Measurements from ENCODE around the gene NKX1-1. TPM values are rescaled to one million over a fixed set of nuclear protein-coding genes. Genes with fewer than 3 reads are reported as not detected.
"Not testable (repeated sequence)": the region's sequence is repeated elsewhere in the genome, so short reads cannot be mapped to it uniquely, and the experiment has no call there.

NKX1-1 gene
- polyA plus RNA-seq, 4 donors, result not detected

DNA sequence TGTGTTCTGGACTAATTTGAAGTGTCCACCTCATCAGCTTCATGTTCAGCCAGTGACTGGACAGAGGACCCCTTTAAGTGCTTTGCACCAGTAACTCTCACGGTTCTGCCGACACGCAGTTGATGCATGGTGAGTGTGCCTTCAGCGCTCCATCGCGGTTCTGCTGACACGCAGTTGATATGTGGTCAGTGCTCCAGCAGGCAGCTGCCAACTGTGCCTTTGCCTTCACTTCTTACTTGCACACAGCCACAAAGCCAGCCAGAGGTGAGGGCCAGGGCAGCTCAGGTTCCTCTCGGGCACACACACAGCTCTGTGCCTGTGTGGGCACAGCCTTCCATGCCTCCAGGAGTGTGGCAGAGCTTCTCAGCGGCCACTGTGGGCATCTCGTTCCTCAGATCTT is 12.4 kb downstream of the NKX1-1 start:
- no peak for DNase-seq (ENCODE audit: low read depth in 4 of 4, low spot score in 3 of 4)

DNA sequence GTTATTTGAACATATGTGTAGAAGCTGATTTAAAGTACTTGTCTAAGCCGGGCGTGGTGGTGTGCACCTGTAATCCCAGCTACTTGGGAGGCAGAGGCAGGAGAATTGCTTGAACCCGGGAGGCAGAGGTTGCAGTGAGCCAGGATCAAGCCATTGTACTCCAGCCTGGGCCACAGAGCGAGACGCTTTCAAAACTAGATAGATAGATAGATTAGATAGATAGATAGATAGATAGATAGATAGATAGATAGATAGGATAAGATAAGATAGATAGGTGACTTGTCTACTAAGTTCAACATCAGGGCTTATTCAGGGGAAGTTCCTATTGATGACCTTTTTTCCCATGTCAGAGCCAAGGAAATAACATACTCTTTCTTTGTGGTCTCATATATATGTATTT is 12.9 kb downstream of the NKX1-1 start:
- DNase-seq (ENCODE audit: low read depth in 4 of 4, low spot score in 3 of 4), result not testable (repeated sequence)

DNA sequence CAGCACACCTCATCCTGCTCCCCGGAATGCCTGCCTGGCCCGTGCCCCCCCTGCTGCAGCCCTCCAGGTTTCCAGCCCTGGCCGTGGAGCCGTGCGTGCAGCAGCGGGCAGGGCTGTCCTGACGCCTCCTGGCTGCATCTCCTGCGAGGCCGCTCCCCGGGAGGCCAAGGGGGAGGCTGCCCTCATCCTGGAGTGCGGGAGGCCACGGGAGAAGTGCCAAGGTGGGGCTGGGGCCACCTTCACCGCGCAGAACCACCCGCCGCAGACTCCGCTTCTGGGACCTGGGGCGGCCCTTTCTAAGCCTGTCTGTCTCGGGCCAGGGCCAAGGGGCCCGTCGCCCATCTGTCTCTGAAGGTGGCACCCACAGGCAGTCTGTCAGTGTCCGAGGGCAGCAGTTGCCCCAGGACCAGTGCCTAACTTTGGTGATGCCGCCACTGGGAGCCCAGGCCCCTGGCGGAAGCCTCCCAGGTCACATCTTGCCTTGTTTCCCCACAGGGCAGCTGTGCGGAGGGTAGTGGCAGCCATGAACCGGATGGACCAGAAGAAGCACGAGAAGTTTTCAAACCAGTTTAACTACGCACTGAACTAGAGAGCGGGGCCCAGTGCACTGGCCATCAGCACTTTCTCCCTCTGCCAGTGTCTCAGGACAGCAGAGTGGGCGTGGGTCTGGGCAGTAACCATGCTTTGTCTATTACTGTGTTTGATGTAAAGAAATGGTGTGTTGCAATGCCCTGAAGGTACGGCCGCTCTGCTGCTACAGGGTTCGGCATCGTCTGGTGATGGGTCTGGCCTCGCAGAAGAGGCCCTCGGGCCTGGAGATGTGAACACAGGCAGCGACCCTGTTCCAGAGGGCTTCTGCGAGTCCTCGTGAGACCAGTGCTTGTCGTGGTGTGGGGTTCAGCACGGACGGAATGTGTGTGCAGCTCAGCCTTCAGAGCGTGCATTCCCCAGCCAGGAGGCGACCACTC is 20.6 kb downstream of the NKX1-1 start:
- no peak for DNase-seq (ENCODE audit: low read depth in 4 of 4, low spot score in 3 of 4)

DNA sequence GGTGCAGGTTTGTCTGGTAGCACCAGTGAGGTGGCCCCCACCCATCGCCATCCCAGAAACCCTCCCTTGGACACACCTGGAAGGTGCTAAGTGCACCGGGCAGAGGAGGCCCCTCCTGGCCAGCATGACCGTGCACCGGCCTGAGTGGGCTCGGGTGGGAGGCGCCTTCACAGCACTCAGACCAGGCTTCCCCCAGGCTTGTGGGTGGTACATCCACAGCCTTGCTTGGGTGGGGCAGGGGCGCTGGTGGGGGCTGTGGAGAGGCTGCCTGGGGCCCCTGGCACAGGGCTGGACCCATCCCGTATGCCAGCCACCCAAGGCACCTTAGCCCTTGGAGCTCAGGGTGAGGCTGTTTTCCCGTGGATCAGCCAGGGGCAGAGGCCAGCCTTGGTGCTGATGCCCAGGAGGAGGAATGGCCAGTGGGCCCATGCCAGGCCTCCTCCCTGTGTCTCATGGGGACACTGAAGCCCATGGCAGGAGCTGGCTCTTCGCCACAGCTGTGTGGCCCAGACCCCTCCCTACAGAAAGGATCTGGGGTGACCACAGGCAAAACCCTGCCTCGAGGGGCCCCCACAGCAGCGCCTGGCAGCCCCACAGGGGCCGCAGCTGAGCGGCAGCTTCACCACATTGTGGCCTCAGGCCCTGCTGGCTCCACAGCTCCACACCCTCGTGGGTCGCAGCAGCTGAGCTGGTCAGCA is 21.4 kb downstream of the NKX1-1 start:
- no peak for DNase-seq (ENCODE audit: low read depth in 4 of 4, low spot score in 3 of 4)

DNA sequence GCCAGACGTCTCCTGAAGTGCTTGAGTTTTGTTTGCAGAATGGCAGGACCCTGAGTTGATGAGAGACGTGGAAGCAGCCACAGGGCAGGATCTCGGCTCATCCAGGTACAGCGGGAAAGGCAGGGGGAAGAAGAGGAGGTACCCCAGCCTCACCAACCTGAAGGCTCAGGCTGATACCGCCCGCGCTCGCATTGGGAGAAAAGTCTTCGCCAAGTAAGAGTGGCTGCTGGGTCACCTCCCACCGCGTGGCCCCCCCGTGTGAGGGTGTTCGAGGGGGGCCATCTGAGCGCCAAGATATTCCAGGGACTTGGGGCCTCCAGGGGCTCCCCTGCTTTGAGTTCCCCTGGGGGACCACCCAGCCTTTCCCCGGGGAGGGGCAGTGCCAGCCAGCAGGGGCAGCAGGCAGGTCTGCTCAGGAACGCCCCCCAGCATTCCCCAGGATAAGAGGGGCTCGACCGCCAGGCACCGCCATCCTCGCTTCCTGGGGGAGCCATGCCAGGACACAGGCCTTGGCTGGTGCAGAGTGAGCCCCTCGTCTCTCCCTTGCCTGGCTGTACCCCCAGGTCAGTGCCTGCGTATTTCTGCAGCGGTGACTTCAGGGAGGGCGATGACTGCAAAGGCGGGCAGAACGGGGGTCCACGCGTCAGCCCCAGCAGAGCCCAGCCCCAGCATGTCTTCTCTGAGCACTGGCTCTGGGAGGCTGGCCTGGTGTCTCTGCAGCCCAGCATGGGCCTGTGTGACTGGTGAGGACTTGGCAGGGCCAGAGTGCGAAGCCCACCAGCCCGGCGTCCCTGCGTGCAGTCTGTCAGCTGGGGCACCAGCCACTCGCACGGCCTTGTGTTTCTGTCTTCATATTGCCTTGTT is 22.3 kb downstream of the NKX1-1 start:
- no peak for DNase-seq (ENCODE audit: low read depth in 4 of 4, low spot score in 3 of 4)

DNA sequence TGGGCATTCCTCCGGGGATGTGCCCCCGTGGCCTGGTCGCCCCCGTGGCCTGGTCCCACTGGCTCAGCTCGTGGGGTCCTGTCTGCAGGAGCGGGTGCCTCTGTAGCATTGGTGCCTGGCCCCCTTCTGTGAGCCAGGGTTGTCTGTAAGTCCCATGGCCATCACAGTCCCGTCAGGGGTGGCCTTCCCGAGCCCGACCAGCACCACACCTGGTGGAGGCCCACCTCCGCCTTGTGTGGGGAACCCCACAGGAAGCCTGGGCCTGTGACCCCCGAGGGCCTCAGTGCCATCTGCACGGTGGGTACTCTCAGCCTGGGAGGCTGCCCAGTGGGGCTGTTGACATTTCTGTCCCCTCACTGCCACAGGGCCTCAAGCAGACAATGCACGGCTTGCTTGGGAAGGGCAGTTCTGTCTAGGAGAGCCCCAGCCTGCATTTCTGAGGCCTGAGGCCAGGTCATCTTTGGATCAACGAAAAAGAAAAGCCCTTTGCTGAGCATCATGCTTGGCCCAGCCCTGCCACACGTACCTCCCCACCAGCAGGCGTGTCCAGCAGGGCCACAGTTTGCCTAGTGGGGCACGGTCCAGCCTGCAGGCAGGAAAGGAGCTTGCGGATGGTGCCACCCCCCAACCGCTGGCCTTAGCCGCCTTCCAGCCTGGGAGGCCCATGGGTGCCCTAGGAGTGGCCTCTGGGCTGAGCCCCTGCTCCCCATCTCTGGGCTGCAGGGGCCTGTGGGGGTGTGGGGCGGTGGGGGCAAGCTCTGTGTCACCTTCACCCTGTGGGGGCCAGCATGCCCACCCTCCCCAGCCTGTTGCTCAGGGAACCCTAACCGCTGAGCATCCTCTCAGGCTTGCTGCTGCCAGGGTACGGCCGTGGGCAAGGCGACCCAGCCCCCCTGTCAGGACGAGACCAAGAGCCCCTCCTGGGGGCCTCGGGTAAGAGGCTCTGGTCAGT is 23.2 kb downstream of the NKX1-1 start:
- DNase-seq (ENCODE audit: low read depth in 4 of 4, low spot score in 3 of 4), result no peak

DNA sequence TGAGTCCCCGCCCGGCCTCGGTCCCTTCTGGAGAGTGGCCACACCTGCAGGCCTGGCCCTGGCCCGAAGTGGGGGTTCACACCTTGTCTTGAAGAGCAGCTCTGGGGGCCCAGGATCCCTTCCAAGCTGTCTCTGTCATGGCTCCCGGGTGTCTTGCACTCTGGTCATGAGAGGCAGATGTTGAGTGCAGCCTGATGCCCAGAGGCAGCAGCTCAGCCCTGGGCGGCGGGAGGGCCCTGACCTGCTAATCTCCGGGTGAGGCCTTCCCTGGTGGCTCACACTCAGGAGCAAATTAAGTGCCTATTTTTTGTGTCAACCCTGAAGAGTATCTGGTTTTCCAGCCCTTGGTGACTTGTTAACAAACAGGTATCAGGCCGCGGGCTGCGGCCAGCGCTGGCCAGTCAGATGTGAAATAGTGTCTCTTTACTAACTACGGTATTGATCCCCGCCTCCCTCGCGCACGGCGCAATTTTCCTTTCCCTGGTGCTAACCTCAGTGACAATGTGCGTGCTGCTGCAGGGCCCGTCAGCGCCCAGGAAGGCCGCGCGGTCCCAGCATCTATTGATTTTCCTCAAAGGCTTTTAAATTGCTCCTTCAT is 24.2 kb downstream of the NKX1-1 start:
- no peak for DNase-seq (ENCODE audit: low read depth in 4 of 4, low spot score in 3 of 4)

DNA sequence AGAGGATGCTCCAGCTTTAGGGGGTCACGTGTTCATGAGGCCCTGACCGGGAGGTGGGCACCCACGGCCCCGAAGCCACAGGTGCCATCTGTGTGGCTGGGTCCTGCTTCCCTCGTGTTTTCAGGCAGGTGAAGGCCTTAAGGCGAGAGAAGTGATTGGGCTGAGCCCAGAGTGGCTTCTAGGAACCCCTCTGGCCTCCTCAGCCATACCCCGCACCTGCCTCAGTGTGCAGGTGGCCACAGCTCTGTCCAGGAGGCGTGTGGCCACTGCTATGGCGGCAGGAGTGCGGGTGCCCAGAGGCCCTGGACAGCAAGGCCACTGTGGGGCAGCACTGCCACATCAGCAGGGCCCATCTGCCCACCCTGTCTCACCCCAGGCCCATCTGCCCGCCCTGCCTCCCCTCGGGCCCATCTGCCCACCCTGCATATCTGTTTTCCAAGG is 25.0 kb downstream of the NKX1-1 start:
- DNase-seq (ENCODE audit: low read depth in 4 of 4, low spot score in 3 of 4), result no peak

DNA sequence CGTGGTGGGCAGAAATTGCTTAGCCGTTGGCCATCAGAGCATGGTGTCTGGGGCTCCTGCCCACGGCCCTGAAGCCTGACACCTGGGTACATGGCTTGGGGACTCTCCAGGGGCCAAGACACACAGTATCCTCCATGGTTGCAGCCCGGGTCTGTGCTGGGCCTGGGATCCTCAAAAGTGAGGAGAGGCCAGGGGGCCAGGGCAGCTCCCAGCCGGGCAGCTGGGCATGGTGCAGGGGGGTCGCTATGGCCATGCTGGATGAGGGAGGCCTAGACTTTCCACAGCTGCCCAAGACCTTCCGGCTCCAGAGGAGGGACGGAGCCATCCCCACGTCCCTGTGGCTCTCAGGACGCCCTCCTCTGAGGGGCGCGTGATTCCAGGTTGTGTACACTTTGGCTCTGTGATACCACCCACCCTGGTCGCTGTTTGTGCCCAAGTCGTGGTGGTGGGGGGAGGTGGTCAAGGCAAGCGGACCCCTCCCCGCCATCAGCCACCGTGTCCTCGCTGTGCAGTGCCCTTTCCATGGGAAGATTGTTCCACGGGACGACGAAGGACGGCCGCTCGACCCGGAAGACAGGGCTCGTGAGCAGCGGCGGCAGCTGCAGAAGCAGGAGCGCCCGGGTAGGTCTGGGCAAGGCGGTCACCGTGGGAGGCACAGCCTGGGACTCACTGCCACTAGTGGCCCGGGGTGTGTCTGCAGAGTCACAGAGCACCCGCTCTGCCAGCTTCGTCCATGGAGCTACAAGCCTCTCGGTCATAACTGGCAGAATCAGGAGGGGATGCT is 25.7 kb downstream of the NKX1-1 start:
- no peak for DNase-seq (ENCODE audit: low read depth in 4 of 4, low spot score in 3 of 4)

DNA sequence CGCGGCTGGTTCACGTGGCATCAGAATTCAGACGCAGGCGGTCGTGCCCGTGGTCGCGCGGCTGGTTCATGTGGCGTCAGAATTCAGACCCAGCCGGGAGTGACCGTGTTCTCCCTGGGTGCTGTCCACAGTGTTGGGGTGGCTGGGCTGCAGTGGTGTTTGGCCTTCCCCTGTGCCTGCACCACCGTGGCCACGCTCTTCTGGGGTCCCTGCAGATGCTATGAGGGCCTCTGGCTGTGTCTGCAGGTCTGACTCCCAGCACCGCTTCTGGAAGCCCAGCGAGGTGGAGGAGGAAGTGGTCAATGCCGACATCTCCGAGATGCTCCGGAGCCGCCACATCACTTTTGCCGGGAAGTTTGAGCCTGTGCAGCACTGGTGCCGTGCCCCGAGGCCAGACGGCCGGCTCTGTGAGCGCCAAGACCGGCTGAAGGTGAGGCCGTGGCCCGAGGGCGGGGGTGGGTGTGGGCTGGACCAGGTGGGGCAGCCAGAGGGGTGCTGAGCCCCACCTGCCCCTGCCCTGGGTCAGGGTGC is 26.4 kb downstream of the NKX1-1 start:
- DNase-seq (ENCODE audit: low read depth in 4 of 4, low spot score in 3 of 4), result no peak

DNA sequence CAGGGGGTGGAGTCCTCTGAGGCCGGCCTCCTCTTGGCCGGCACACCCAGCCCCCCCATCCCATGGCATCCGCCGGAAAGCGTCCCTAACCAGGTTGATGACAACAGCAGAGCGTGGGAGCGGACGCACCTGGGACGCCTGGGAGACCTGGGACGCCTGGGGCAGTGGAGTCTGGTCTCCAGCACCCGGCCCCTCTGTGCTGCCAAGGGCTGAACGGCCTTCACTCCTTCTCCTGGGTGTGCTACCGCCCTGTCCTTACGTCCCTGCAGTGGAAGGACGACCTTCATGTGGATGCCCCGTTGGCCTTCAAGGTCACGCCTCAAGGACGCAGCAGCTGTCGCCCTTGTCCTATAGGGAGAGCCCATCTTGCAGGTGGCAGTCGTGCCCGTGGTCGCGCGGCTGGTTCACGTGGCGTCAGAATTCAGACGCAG is 26.9 kb downstream of the NKX1-1 start:
- DNase-seq (ENCODE audit: low read depth in 4 of 4, low spot score in 3 of 4), result no peak

DNA sequence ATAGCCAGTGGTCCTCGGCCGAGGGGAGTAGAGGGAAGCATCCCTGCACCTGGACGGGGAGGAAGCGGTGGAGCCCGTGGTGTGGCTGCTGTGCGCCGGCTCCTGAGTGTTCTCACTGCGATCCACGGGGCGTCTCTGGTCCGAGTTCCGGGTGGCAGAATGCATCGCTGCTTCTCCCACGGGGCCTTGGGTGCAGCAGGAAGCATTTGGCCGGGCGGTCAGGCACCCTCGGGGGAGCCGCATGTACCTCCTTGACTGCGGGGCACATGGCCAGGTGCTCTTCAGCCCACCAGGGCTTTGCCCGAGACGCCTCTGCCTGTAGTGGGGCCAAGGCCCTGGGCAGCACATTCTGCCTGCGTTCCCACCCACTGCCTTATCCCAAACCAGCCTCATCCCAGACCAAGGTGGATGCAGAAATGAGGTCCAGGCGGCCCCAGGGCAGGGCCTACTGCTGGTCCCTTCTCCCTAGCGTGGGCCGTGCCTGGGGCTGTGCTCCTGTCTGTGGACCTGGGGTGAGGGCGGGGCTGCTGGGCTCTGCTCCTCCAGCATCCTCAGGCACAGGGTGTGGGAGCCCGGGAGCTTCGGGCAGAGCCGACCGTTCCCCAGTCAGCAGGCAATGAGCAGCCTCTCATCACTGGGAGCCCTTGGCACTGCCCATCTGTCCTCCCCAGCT is 27.5 kb downstream of the NKX1-1 start:
- DNase-seq (ENCODE audit: low read depth in 4 of 4, low spot score in 3 of 4), result no peak

DNA sequence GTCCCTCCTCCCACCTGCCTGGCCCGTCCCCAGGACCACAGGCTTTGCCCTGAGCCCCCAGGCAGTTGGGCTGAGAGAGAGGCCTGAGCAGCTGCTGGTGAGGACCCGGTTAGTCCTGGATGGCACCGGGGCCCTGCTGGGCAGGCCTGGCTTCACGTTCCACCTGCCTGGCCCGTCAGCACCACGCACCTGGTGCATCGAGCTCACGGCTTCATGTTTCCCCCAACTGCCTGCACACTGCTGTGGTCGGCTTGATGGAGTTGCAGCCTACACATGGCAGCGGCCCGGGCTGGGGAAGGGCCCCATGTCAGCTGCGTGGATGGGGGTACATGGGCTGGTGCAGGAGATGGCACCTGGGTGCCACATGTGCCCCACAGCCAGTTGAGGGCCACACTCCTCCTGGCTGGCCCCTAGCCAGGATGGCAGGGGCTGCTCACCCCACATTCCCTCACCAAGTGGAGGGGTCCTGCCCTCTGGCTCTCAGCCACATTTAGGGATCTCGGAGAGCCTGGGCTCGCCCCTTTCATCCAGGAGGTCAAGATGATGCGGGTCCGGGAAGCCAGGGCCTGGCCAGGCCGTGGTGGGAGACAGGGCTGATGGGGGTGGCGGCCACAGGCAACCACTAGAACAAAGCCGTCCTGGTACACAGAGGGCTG is 28.5 kb downstream of the NKX1-1 start:
- no peak for DNase-seq (ENCODE audit: low read depth in 4 of 4, low spot score in 3 of 4)

DNA sequence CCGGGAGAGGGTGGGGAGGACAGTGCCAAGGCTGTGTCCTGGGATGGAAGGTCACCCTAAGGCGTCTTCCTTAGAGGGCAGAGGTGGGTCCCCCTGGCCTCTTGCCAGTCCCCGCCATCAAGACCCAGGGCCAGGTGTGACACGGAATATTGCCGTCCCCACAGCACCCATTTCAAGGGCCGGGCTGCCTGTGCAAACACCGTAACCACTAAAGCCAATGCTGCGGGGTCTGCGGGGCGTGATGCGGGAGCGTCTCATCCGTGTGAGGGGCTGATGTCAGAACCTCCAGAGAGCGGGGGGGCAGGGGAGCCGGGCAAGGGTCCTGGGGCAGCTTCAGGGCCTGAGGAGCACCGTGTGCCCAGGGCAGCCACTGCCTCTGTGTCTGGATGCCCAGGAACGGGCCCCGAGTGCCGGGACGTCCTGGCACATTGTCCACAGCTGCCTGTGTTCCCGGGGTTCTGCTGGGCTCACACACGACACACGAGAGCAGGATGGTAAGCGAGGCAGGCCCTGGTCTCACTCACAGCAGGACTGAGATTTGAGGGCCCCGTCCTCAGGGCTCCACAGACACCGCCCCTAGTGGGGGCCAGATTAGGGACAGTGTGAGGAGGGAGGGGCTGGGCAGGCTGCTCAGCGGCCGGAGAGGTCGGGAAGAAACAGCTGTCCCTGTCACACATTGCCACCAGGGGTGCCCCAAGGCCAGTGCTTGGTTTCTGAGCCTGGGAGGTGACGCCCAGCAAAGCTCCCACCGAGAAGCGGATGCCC is 29.2 kb downstream of the NKX1-1 start:
- no peak for DNase-seq (ENCODE audit: low read depth in 4 of 4, low spot score in 3 of 4)

DNA sequence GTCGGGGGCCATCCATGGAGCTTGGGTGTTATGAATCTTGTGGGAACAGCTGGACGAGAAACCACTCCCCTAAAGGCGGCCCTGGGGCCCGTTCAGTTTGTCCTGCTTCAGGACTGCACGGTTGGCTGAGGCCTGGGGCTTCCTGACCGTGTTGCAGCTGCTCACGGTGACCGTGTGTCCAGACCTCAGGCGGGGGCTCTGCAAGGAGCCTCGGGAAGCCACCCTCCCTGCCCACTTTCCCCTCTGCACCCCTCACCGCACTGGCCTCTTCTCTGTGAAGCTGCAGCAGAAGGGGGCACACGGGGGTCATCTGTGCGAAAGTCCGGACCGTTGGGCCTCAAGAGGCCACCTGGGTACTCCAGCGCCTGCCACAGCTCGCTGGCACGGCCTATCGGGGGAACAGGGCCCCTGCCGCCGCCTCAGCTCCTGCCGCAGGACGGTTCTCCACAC is 29.8 kb downstream of the NKX1-1 start:
- no peak for DNase-seq (ENCODE audit: low read depth in 4 of 4, low spot score in 3 of 4)

DNA sequence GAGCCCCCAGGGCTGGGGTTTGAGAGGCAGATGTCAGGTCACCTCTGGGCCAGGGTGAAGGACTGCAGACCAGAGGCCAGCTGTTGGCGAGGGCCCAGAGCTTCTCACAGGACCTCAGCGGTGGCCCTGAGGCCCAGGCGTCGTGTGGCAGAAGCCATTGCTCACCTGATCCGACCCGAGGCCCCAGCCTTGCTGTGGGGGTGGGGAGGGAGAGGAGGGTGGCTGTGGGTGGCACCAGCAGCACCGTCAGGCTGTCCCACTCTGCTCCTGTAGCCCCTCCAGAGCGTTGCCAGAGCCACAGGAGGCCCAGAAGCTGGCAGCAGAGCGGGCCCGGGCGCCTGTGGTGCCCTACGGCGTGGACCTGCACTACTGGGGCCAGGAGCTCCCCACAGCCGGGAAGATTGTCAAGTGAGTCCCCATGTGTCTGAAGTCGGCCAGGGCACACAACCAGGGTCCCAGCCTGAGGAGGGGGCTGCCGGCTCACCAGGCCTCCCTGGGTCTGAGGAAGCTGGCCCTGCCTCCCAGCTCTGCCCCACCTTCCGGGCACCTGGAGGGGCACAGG is 30.4 kb downstream of the NKX1-1 start:
- DNase-seq (ENCODE audit: low read depth in 4 of 4, low spot score in 3 of 4), result no peak
